ENCODE measurements around the gene CTSA. TPM values are rescaled to one million over a fixed set of nuclear protein-coding genes. Genes with fewer than 3 reads are reported as not detected.
"Not testable (repeated sequence)": the region's sequence is repeated elsewhere in the genome, so short reads cannot be mapped to it uniquely, and the experiment has no call there.

The CTSA gene
- polyA plus RNA-seq, 4 donors: 118 to 137 (median 134) TPM

DNA sequence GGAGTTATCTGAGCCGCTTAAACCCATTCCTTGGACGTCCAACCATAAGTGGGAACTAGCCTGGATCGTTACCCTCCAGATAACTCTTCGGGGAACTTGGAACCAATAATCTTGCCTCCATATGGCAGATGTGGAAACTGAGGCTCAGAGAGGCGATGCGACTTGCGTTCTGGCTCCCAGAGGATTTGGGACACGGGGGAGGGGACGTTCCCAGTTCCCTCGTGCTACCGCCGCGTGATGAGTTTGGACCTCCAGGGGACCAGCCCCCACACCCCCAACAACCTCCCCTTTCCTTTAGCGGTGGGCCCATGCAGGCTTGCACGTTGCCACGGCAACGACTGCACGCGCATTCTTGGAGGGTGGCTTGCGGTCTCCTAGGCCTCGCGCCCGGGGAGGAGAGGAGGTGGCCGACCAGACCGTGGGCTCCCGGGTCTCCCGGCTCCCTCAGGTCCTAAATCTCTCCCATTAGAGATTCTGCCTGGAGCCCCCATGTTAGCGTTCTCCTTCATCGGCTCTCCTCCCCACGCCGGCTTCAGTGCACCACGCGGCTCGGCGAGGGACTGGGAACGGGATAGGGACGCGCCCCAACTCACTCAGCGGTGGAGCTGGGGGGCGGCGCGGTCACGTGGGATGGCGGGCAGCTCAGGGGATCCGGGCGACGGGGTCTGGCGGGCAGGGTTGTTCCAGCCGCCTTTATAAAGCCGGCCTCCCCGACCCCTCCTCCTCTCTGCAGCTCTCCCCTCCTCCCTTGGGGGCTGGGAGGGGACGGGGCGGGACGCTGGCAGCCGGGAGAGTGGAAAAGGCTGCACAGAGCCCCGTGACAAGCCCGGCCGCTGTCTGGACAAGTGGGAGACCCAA, 20.6 kb downstream of the CTSA start, which contains the start of gene PLTP:
Gene PLTP (minus strand): TSS at position 670 of the 858 bp plus-strand sequence. CDS start 703 bp downstream, outside the sequence.
- DNase-seq (ENCODE audit: low read depth in 4 of 4, low spot score in 3 of 4): peak in 1 of 4 donors; percentile 47

DNA sequence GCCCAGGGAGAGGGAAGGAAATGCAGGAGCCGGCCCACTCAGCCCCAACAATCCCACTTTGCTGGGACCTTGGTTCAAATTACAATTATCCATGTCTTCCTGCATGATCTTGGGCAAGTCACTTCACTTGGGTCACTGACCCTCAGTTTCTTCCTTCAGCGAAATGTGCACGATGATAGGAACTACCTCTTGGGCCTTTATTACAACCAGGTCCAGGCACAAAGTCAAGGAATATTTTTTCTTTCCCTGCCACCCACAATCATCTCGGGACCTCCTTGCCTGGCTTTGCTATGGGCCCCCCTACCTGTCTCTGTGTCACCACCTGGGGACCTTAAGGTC, 21.2 kb downstream of the CTSA start:
- no peak for DNase-seq (ENCODE audit: low read depth in 4 of 4, low spot score in 3 of 4)

DNA sequence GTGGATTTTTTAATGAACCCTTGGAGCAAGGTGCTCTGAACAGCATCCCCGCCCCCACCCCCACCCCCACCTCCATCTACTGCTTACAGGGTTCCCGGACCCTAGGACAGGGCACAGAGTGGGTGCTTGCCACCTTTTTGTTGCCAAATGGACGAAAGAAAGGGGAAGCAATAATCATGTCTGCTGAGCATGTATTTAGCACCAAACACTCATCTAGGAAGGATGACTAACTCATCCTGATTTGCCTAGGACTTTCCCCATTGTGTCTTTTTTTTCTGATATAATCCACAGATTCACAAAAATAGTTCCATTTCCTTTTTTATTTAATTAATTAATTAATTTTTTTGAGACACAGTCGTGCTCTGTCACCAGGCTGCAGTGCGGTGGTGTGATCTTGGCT, 22.0 kb downstream of the CTSA start:
- no peak for DNase-seq (ENCODE audit: low read depth in 4 of 4, low spot score in 3 of 4)

DNA sequence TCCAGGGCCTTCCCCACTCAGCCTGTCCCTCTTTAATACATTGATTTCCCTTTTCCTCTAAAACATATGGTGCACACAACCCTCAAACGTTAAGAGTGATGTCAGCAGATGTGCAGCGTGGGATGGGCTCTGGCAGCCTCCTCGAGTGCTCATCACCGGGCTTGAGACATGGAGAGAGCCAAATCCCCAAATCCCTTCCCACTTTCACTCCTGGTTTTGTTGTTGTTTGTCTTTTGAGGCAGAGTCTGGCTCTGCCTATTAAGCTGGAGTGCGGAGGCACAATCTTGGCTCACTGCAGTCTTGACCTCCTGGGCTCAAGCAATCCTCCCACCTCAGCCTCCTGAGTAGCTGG, 26.6 kb downstream of the CTSA start:
- no peak for DNase-seq (ENCODE audit: low read depth in 4 of 4, low spot score in 3 of 4)

DNA sequence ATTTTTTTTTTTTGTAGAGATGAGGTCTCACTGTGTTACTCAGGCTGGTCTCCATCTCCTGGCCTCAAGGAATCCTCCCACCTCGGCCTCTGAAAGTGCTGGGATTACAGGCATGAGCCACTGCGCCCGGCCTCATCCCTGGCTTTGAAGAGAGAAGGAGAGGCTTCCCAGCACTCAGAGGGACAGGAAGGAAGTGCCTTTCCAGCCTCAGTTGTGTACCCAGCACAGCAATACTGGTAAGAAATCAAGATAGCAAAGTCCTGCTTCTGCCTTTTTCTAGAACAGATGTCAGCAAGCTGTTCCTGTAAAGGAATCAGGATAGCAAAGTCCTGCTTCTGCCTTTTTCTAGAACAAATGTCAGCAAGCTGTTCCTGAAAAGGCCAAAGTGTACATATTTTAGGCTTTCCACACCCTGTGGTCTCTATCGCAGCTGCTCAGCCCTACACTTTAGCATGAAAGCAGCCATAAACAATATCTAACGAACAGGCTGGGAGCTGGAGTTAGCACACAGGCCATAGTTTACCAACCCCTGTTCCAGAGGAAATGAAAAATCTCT, 27.1 kb downstream of the CTSA start:
- no peak for DNase-seq (ENCODE audit: low read depth in 4 of 4, low spot score in 3 of 4)

DNA sequence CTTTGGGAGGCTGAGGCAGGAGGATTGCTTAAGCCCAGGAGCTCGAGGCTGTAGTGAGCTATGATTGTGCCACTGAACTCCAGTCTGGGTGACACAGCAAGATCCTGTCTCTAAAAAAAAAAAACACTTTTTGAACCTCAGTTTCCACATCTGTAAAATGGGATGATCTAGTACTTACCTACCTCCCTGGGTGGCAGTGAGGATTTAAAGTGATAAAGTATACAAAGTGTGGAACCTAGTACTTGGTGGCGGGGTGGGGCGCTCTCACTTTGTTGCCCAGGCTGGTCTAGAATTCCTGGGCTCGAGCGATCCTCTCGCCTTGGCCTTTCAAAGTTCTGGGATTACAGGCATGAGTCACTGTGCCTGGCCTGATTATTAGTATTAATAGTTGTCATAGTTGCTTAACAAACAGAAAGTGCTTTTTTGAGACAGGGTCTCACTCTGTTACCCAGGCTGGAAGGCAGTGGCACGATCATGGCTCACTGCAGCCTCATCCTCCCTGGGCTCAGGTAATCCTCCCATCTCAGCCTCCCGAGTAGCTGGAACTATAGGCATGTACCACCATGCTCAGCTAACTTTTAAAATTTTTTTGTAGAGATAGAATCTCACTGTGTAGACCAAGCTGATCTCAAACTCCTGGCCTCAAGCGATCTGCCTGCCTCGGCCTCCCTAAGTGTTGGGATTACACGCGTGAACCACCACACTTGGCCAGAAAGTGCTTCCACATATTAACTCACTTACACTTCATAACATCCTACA, 27.8 kb downstream of the CTSA start:
- no peak for DNase-seq (ENCODE audit: low read depth in 4 of 4, low spot score in 3 of 4)

DNA sequence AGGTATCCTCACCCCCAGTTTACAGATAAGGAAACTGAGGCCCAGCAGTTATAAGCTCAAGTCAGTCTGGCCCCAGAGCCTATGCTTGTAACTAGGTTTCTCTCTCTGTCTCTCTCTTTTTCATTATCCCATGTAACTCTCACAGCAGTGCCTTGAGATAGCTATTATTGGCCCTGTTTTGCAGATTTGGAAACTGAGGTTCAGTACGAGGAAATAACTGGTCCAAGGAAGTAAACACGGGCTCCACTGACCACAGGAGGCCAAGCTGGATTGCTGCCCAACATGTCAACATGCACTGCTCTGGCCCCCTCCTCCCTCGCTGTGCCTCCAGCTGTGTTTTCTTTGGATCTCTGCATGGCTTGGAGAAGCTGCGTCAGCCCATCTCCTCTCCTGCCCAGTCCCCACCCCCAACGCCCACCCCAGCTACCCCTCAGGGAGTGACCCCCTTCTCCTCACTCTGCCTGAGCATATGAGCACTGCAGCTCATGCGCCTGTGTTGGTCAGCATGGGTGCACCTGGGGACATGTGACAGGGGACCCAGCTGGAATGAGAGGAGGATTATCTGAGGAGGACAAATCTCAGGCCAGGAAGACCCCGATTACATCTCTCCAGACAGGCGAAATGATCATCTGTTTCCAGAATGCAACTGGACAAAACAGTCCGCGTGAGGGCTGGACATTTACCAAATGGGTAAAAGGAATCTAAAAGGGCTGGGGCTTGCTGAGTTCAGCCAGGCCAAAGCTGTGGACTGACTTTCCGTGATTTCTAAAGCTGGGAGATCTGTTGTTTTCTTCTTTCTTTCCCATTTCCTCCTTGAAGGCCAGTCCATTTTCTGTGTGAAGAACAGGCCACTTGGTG, 28.6 kb downstream of the CTSA start:
- DNase-seq (ENCODE audit: low read depth in 4 of 4, low spot score in 3 of 4): no peak

DNA sequence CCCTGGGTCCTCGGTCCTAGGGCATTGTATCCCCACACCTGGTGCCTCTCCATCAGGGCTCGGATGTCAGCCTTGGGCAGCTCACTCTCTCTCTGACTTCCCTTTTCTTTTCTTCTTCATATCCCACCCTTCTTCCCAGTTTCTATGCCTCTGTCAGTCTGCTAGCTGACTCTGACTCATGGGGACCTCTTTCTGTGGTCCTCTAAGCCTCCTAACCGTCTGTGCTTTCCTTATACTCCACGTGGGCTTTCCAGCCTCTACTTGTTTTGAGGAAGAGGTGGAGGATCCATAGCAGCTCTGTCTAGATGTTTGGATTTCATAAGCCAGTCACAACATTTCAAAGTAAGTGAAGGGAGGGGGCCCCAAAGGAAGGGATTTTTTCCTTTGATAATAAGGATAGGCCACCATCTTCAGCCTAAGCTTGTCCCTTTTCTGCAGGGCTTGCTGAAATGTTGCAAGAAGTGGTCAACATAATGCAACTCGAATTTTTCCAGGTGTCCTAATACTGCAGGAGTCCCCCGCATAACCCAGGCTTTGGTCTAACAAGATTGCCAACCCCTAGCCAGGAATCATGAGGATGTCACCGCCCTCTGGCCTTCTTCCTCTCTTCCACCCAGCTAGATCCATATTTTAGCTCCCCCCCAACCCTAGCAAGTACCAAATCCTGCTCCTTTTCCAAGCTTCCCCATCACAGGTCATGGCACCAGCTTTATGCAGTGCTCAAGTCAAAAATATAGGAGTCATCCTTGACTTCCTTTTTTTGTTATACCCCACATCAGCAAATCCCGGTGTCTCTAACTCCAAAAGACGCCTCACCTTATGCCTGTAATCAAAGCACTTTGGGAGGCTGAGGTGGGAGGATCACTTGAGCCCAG, 29.6 kb downstream of the CTSA start:
- DNase-seq (ENCODE audit: low read depth in 4 of 4, low spot score in 3 of 4): no peak

DNA sequence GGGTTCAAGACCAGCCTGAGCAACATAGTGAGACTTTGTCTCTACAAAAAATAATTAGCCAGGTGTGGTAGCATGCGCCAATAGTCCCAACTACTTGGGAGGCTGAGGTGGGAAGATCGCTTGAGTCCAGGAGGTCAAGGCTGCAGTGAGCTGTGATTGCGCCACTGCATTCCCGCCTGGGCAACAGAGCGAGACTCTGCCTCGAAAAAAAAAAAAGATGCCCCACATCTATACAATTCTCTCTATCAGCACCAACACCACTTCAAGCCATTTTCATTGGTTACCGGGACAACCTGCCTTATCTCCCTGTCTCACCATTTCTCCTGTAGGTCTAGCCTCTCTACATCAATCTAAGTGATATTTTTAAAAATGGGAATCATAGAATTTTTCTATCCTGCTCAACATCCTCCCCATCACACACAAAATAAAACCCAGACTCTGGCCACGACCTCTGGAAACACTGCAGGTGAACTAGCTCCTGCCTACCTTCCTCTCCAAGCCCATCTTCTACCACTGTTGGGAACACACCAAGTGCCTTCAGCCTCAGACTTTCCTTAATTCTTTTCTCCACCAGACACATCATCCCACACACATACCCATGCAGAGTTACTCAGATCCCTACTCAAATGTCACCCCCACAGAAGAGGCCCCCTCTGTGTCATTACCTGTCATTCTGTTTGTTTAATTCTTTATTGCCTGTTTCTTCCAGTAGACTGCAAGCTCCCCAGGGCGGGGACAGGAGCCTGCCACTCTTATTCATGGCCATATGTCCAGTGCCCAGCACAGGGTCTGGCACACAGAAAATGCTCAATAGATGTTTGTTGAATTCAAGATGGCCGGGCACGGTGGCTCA, 30.4 kb downstream of the CTSA start:
- DNase-seq (ENCODE audit: low read depth in 4 of 4, low spot score in 3 of 4): no peak

DNA sequence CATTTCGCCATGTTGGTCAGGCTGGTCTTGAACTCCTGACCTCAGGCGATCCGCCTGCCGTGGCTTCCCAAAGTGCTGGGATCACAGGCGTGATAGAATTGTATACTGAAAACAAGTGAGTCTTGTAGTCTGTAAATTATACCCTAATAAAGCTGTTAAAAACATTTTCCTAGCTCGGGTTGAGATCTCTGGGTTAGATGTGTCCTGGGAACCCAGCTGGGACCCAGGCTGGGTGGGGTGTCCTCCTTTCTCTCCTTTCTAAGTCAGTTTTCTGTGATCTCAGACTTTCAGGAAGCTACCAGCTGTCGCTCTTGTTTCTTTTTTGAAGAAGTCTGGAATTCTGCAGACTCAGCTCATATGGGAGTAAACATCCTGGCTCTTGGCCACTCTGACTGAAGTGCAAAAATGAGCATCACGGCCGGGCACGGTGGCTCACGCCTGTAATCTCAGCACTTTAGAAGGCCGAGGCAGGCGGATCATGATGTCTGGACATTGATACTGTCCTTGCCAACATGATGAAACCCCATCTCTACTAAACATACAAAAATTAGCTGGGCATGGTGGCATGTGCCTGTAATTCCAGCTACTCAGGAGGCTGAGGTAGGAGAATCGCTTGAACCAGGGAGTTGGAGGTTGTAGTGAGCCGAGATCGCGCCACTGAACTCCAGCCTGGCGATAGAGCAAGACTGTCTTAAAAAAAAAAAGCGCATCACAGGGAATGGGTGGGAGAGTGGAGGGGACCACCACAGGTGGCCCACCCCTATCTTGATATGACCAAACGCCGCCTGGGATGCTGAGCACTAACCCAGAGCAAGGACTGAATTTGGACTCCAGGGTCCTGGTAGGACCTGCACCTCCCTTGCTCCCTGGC, 33.5 kb downstream of the CTSA start:
- DNase-seq (ENCODE audit: low read depth in 4 of 4, low spot score in 3 of 4): no peak

DNA sequence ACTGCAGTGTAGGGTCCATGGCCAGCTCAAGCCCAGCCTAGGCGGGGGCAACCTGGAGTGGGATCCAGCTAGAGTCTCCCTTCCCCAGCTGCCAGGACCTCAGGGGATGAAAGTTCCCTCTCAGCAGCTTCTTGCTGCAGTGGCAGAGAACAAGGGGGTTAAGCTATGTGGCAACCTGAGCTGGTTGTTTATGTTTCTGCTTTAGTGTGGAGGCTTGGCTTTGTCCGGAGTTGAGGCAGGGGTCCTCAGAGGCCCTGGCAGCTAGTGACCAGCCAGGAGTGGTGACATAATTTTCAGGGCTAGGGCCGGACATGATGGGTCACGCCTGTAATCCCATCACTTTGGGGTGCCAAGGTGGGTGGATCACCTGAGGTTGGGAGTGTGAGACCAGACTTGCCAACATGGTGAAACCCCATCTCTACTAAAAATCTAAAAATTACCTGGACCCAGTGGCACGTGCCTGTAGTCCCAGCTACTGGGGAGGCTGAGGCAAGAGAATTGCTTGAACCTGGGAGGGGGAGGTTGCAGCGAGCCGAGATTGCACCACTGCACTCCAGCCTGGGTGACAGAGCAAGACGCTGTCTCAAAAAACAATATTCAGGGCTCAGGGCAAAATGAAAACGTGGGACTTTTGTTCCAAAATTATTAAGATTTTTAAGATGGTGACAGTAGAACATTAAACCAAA, 34.8 kb downstream of the CTSA start:
- no peak for DNase-seq (ENCODE audit: low read depth in 4 of 4, low spot score in 3 of 4)

DNA sequence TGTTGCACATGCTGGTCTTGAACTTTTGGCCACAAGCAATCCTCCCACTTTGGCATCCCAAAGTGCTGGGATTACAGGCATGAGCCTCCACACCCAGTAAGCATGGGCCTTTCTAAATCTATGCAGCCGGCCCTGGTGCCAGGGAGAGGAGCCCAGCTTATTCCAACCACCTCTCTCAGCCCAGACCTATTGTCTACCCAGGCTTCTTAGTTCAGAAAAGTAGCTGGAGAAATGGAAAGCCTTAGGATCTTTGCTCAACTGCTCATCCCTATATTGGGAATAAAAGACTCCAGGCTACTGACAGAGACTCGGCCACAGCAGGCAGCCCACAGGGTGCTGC, 35.6 kb downstream of the CTSA start:
- no peak for DNase-seq (ENCODE audit: low read depth in 4 of 4, low spot score in 3 of 4)

DNA sequence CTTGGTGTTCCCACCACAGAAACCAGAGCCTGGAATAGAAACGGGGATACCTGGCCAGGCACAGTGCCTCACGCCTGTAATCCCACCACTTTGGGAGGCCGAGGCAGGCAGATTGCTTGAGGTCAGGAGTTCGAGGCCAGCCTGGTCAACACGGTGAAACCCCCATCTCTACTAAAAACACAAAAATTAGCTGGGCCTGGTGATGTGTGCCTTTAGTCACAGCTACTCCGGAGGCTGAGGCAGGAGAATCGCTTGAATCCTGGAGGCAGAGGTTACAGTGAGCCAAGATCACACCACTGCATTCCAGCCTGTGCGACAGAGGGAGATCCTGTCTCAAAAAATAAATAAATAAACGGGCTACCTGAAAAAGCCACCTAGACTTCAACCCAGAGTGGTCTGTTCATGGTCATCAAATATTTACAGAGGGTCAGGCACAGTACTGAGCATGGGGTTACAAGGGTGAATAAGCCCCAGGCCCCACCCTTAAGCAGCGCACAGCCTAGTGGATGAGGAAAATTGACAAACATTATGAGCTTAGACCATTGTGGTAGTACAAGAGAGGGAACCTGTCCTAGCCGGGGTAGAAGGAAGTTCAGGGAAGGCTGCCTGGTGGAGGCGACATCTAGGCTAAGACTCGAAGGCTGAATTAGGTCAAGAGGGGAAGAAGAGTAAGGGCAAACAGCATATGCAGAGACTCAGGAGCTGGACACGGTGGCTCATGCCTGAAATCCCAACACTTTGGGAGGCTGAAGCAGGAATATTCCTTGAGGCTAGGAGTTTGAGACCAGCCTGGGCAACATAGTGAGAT, 36.1 kb downstream of the CTSA start:
- no peak for DNase-seq (ENCODE audit: low read depth in 4 of 4, low spot score in 3 of 4)

DNA sequence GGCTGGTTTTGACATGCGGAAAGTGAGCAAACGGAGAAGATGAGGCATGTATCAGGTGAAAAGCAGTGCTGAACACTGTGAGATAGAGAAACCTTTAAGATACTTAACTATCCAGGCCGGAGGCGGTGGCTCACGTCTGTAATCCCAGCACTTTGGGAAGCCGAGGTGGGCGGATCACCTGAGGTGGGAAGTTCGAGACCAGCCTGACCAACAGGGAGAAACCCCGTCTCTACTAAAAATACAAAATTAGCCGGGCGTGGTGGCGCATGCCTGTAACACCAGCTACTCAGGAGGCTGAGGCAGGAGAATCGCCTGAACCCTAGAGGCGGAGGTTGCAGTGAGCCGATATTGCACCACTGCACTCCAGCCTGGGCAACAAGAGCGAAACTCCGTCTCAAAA, 40.5 kb downstream of the CTSA start:
- not testable (repeated sequence) for DNase-seq (ENCODE audit: low read depth in 4 of 4, low spot score in 3 of 4)

DNA sequence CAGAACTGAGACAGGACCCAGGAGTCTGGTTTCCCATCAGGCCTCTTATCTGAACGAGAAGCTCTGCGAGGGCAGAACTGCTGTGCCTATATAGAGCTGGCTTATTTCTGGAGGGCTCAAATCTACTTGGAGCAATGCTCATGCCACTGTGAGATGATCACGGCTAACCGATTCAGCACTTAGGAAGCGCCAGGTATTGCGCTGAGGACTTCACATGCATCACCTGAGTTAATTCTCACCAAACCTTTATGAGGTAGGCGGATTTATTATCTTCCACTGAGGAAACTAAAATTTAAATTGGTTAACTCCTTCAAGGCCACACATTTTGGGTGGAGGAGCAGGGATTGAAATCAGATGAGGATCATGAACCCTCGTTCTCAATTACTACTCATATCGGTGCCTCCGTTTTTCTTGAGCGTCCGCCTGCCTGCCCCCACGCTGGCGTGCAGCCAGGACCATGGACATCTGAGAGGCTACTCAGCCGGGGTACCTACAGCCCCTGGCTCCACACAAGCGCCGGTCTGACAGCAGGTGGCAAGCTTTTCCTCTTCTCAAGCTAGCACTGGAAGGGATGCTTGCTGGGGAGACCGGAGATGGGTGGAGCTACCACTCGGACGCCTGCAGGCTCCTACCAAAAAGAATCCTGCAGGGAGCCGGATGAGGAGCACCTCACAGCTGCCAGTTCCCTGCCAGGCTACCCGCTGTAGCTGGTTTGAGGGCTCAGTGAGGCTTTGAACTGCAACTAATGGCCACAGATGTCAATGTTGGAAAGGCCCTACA, 42.3 kb downstream of the CTSA start:
- no peak for DNase-seq (ENCODE audit: low read depth in 4 of 4, low spot score in 3 of 4)

DNA sequence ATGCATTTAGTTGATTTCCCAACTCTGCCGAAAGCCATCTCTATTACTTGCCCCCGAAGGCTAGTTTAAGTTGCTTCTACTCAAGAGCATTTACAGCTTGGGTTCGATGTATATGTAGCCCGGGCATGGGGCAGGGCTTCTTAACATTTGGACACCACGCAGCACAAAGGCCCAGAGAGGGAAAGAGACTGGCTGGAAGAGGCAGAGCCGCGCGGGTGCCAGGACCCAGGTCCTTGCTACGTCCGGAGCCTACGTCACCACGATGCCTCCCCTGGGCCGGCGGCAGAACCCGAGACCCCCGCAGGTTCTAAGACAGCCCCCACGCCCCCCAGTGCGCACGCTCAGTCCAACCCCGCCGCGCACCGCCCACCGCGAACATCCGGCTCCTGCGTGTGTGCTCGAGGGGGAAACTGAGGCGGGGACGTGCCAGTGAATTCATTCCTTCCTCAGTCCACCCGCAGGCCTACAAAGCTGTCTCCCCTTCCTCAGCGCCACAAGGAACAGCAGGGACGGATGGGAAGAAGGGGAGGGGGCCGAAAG, 43.0 kb downstream of the CTSA start:
- no peak for DNase-seq (ENCODE audit: low read depth in 4 of 4, low spot score in 3 of 4)
